K562 (cell line): ENCODE measurements around the gene PRKACA. TPM values are rescaled to one million over a fixed set of nuclear protein-coding genes. Genes with fewer than 3 reads are reported as not detected.

Source experiments
- CBFA2T3 ChIP-seq: fragments of 450-650 bp; IDR thresholded peaks from 2 replicates; pipeline ENCODE4 v1.6.1; 2017
- CCNT2 ChIP-seq: IDR thresholded peaks from 2 replicates; pipeline ENCODE4 v1.6.1; 2011; ENCODE audit warnings: borderline replicate concordance, low read depth, mild to moderate bottlenecking, moderate library complexity, mixed read lengths, low read length; ENCODE audit not compliant: insufficient read length; ENCODE audit errors: extremely low read depth
- DLX4 ChIP-seq: fragments of 250-450 bp; sonication (Bioruptor Pico); IDR thresholded peaks from 2 replicates; pipeline ENCODE4 v1.6.1; 2021; ENCODE audit warnings: mild to moderate bottlenecking
- EZH2 ChIP-seq: IDR thresholded peaks from 2 replicates; pipeline ENCODE4 v1.6.1; 2012; ENCODE audit warnings: low read depth, mild to moderate bottlenecking, inconsistent platforms, low read length, borderline replicate concordance
- MAZ ChIP-seq, 2 experiments: fragments of 450-650 bp in 1 of 2; sonication (generic) in 1 of 2; formaldehyde crosslinking; IDR thresholded peaks in 1 of 2; conservative IDR thresholded peaks in 1 of 2; 2 replicates each; pipeline versions ENCODE4 v1.4.0 to v1.5.0; 2020; ENCODE audit warnings: mild to moderate bottlenecking in 1 of 2, missing genetic modification reagents in 1 of 2
- NFE2L1 ChIP-seq: fragments of 450-650 bp; IDR thresholded peaks from 2 replicates; pipeline ENCODE4 v1.6.1; 2016; ENCODE audit warnings: missing genetic modification characterization, low read depth, mild to moderate bottlenecking, missing compliant biosample characterization, moderate library complexity, borderline replicate concordance
- NFYB ChIP-seq: IDR thresholded peaks from 2 replicates; pipeline ENCODE4 v1.6.1; 2011; ENCODE audit warnings: mild to moderate bottlenecking, moderate library complexity; ENCODE audit not compliant: insufficient read length; ENCODE audit errors: extremely low read depth
- PKNOX1 ChIP-seq: fragments of 450-650 bp; IDR thresholded peaks from 2 replicates; pipeline ENCODE4 v1.6.1; 2016
- PRDM10 ChIP-seq: fragments of 450-650 bp; IDR thresholded peaks from 2 replicates; pipeline ENCODE4 v1.6.1; 2018; ENCODE audit not compliant: partially characterized antibody
- RAD51 ChIP-seq: fragments of 450-650 bp; IDR thresholded peaks from 2 replicates; pipeline ENCODE4 v1.7.1; 2016; ENCODE audit warnings: low read depth, mild to moderate bottlenecking, borderline replicate concordance
- RREB1 ChIP-seq: fragments of 250-450 bp; sonication (Bioruptor Pico); IDR thresholded peaks from 2 replicates; pipeline ENCODE4 v1.4.0; 2020
- TSC22D4 ChIP-seq: fragments of 450-650 bp; IDR thresholded peaks from 2 replicates; pipeline ENCODE4 v1.6.1; 2016; ENCODE audit warnings: missing genetic modification characterization, missing biosample characterization, control low read depth
- ZKSCAN8 ChIP-seq: fragments of 200-800 bp; sonication (Bioruptor generic); IDR thresholded peaks from 2 replicates; pipeline ENCODE4 v1.6.1; 2016; ENCODE audit warnings: missing genetic modification characterization, missing compliant biosample characterization
- ZNF282 ChIP-seq: sonication (generic); formaldehyde crosslinking; IDR thresholded peaks from 2 replicates; pipeline ENCODE4 v1.8.1; 2023; ENCODE audit warnings: missing genetic modification reagents
- polyA plus RNA-seq, 8 experiments: library from polyadenylated mRNA; depleted of rRNA in 4 of 8; stranded (reverse) in 5 of 8; unstranded in 3 of 8; fragments of >200 nt; fragmentation: Nextera tagmentation in 2 of 8; fragmentation: Illumina TruSeq in 1 of 8; extraction: Ambion mirVana in 2 of 8; extraction: Trizol in 1 of 8; gene quantifications; 2 replicates each; pipeline versions ENCODE4 v1.2.1 to v1.2.3, GENCODE V29; 2011 to 2014; ENCODE audit warnings: inconsistent platforms in 1 of 8, missing spikeins in 1 of 8
- total RNA-seq, 7 experiments: library from RNA; depleted of rRNA in 6 of 7; stranded (reverse); fragments of >200 nt in 6 of 7; fragmentation: Illumina TruSeq in 2 of 7; extraction: Trizol in 2 of 7; gene quantifications; 2 replicates each; pipeline versions ENCODE4 v1.2.1 to v1.2.3, GENCODE V29; 2011 to 2021; ENCODE audit warnings: low replicate concordance in 1 of 7
- TF ChIP-seq, protein P1 (sequence below): fragments of 450-650 bp; formaldehyde crosslinking; IDR thresholded peaks from 2 replicates; pipeline ENCODE4 v1.4.0; 2020; ENCODE audit warnings: mild to moderate bottlenecking, mixed read lengths

The PRKACA gene
- total and polyA plus RNA-seq, 9 of the 15 experiments (the other 6 are each of a cell fraction or from before 2014, with no cell fraction given): 1.2 to 63.1 (median 13.0) TPM

- TF ChIP-seq DLX4 (CRISPR knock-in tag): no peak
- TF ChIP-seq RAD51: no peak
- peak; percentile 63 for TF ChIP-seq CCNT2
- TF ChIP-seq CBFA2T3: no peak
- TF ChIP-seq TSC22D4 (tag): no peak
- TF ChIP-seq EZH2: no peak
- TF ChIP-seq NFYB: peak; percentile 96
- TF ChIP-seq ZKSCAN8 (CRISPR knock-in tag): no peak
- peak; percentile 10 to 59; a peak in 3 of 4 replicates for TF ChIP-seq MAZ (CRISPR knock-in tag; conservative IDR thresholded peaks at IDR 0.05 in 1 of 2, IDR thresholded peaks at IDR 0.05 in 1 of 2)
- no peak for TF ChIP-seq ZNF282 (CRISPR knock-in tag)
- no peak for TF ChIP-seq RREB1 (CRISPR knock-in tag)
- TF ChIP-seq, protein P1, sequence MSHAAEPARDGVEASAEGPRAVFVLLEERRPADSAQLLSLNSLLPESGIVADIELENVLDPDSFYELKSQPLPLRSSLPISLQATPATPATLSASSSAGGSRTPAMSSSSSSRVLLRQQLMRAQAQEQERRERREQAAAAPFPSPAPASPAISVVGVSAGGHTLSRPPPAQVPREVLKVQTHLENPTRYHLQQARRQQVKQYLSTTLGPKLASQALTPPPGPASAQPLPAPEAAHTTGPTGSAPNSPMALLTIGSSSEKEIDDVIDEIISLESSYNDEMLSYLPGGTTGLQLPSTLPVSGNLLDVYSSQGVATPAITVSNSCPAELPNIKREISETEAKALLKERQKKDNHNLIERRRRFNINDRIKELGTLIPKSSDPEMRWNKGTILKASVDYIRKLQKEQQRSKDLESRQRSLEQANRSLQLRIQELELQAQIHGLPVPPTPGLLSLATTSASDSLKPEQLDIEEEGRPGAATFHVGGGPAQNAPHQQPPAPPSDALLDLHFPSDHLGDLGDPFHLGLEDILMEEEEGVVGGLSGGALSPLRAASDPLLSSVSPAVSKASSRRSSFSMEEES: no peak
- TF ChIP-seq NFE2L1: no peak
- TF ChIP-seq PRDM10: peak; percentile 45
- TF ChIP-seq PKNOX1: peak; percentile 99
These were observed at the start of gene PRKACA (continued) for GRCh38 chr19:14117668-14118164.
